ENCODE measurements around the gene SLC13A5.

DNA sequence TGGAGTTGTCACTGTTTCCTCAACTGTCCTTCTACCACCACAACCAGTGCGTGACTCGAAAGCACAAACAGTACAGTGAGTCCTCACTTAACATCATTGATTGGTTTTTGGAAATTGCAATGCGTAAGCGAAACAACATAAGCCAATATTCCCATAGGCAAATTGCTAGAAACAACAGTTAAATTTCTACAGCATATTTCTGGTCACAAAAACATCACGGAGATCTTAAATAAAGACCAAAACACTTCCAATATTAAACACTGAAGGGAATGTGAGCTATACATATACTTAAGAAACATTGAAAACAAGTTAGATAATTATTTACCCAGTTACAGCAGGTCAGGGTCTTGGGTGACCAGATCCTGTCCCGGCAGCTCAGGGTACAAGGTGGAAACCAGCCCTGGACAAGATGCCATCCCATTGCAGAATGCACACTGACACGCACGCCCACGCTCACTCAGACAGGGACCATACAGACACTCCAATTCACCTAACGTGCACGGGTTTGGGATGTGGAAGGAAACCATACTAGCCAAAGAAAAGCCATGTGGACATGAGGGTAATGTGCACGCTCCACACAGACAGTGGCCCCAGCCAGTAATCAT is 4.7 kb downstream of the SLC13A5 start:
- TF ChIP-seq CTCF (IDR thresholded peaks at IDR 0.05), result no peak
- no peak for TF ChIP-seq POLR2A (IDR thresholded peaks at IDR 0.05)
